Activated naive CD4-positive, alpha-beta T cell treated with anti-CD3 and anti-CD28 coated beads, Interleukin-2, amount 10 ng/mL, durations not matched to agents 7 days and 5 days (primary cell): Measurements from ENCODE around the gene SCGN.

Experiments
- CTCF ChIA-PET: fragments of 350-600 bp; sonication (Branson Sonifier 250); formaldehyde crosslinking; loops from one replicate; lab custom pipeline; 2021; ENCODE audit warnings: antibody characterized with exemption; lab: Charles Lee
- DNase-seq: peaks from one replicate; pipeline ENCODE4 v3.0.0-alpha.2; 2020
- H3K27ac Mint-ChIP-seq: one replicate; pipeline ENCODE4 v1.8.0; 2021; ENCODE audit warnings: mild to moderate bottlenecking, moderate library complexity, mixed read lengths
- H3K27me3 Mint-ChIP-seq: one replicate; pipeline ENCODE4 v1.8.0; 2021; ENCODE audit warnings: mild to moderate bottlenecking, mixed read lengths
- H3K36me3 Mint-ChIP-seq: one replicate; pipeline ENCODE4 v1.8.0; 2021; ENCODE audit warnings: mixed read lengths
- H3K4me1 Mint-ChIP-seq: one replicate; pipeline ENCODE4 v1.8.0; 2021; ENCODE audit warnings: mixed read lengths
- H3K4me3 Mint-ChIP-seq: one replicate; pipeline ENCODE4 v1.8.0; 2021; ENCODE audit warnings: mild to moderate bottlenecking, moderate library complexity, mixed read lengths
- H3K9me3 Mint-ChIP-seq: one replicate; pipeline ENCODE4 v1.8.0; 2021; ENCODE audit warnings: mixed read lengths

Gene SCGN

DNA sequence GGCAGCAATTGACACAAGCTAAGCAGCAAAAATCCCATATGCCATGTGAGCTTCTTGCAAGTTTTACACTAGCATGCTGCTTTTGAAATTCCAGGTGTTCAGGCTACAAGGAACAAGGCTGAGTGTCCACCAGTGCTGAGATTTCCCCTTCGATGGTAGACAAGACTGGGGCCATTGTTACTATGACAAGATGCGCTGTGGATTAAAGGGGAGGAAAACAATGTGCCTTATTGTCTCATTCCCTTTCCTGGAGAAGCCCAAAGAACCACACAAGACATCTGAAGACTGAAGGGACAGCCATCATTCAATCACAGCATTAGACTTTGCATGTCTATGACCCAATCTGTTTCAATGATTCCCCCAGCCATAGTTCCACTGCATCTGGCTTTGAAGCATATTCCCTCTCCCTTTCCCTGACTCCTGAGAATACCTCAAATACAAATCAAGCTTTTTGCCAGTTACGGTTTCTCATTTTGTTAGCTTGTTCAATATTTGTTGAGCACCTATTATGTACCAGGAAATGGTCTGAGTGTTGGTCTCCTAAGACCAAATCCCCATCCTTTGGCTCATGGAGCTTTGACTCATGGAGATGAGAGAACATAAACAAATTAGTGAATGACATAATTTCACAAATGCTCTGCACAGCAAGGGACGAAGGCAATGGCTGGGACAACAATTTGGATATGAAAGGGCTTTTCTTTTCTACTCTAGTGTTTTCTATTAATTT, 23.4 kb upstream of the SCGN start:
- Mint-ChIP-seq H3K4me1 (no peaks in the 10 kb centered on the region), H3K36me3 (no peaks in the 10 kb centered on the region), H3K27ac (no peak overlapping the region), H3K27me3 (peaks cover 28% of the 10 kb centered on the region), H3K9me3 (no peaks in the 10 kb centered on the region), H3K4me3 (no peak overlapping the region)
- CTCF ChIA-PET, result no interaction called here
- no peak for DNase-seq

DNA sequence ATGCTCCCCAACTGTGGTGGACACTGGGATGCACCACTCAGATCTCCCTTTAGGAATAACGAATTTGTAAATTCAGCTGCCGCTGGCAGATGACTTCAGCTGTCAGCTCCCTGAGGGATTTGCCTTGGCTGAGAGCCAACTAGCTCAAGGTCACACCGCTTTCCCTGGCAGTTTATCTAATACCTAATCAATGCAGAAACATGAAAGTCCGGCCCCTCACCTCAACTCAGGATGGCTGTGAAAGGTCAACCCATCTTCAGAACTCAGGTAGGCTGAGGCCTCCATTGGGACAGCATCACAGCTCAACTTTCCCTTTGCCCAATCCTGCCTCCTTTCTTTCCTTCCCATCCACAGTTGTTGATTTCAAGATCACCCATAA, 22.8 kb upstream of the SCGN start:
- DNase-seq, result no peak
- peaks cover 28% of the 10 kb centered on the region for H3K27me3 Mint-ChIP-seq
- no peaks in the 10 kb centered on the region for H3K4me1 Mint-ChIP-seq
- H3K9me3 Mint-ChIP-seq, result no peaks in the 10 kb centered on the region
- CTCF ChIA-PET, result no interaction called here
- no peaks in the 10 kb centered on the region for H3K36me3 Mint-ChIP-seq
- no peak overlapping the region for H3K4me3 Mint-ChIP-seq
- H3K27ac Mint-ChIP-seq, result no peak overlapping the region

DNA sequence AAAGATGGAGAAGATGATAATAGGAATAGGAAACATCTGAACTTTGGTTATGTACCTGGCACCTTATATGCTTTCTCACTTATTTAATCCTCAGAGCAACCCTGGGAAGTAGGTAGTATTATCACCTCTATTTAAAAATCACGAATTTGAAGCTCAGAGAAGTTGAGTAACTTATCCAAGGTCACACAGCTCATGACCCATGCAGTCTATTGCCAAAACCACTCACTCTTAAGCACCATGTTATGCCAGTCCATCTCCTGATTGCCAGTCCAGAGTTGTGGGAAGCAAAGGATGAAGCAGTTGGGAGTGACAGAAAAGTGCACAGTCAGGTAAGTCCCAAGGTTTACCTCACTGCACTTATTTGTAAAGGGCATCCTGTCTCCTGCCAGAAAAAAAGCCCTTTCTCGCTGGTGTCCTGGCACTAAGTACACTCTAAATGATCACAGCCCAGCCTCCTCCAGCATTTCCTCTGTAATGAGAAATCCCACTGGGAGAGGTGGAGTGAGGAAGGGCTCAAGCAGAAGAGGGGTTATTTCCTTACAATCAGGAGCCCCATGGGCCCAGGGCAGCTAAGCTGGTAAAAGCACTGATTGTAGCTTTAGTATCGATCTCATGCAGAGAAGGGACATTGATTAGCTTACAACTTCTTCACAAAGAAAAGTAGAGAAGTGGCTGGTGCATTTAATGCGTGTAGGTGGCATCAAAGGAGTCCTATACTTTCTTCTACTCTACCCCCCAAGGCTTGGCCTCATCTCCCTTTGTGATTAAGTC, 21.3 kb upstream of the SCGN start:
- no peak overlapping the region for H3K4me3 Mint-ChIP-seq
- DNase-seq, result no peak
- CTCF ChIA-PET, result no interaction called here
- H3K4me1 Mint-ChIP-seq, result no peaks in the 10 kb centered on the region
- no peak overlapping the region for H3K27ac Mint-ChIP-seq
- H3K36me3 Mint-ChIP-seq, result no peaks in the 10 kb centered on the region
- no peaks in the 10 kb centered on the region for H3K9me3 Mint-ChIP-seq
- H3K27me3 Mint-ChIP-seq, result peaks cover 29% of the 10 kb centered on the region

DNA sequence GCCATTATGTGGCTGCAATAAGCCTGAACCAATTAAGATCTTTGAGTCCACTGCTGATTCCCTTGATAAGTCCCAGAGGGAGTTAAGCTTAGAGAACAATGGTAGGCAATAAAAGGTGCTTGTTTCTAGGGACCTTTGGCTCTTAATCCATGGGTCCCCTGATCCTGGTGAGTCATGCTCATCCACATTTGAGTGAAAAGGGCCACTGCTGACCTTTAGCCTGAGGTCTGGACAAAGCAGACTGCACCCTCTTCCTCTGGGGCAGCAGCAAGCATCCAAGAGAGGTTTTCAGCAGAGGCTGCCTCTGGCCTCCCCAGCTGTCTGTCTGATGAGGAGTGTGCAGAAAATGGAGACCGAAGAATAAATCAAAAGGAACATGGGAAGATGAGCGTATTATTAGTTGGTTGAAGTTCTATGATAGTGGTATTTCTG, 16.1 kb upstream of the SCGN start:
- Mint-ChIP-seq H3K27ac (no peak overlapping the region), H3K27me3 (peaks cover 17% of the 10 kb centered on the region), H3K4me3 (no peak overlapping the region), H3K36me3 (no peaks in the 10 kb centered on the region), H3K9me3 (no peaks in the 10 kb centered on the region), H3K4me1 (no peaks in the 10 kb centered on the region)
- CTCF ChIA-PET, result interaction anchor here (1.2 kb wide), 1 partner anchor 85 kb away, joined by 3 read pairs; no protein-coding TSS in a partner anchor
- no peak for DNase-seq

DNA sequence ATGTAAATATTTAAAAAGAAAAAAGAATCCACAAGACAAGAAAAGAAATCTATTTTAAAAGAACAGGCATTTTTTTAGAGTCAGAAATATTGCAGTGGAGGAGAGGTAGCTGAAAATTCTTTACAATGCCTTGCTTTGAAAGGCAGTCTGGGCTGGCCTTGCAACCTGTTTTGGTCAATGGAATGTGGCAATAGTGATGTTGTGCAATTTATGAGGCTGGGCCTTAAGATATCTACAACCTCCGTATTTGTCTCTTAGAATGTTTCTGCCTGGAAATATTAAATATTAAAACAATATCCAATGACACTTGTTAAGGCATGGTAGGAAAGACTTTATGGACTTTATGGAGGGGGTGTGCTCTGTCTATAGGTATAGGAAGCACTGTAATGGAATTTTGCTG, 14.8 kb upstream of the SCGN start:
- Mint-ChIP-seq H3K27ac (no peak overlapping the region), H3K9me3 (no peaks in the 10 kb centered on the region), H3K36me3 (no peaks in the 10 kb centered on the region), H3K4me3 (no peak overlapping the region), H3K4me1 (no peaks in the 10 kb centered on the region), H3K27me3 (peaks cover 11% of the 10 kb centered on the region)
- DNase-seq, result no peak
- CTCF ChIA-PET, result no interaction called here

DNA sequence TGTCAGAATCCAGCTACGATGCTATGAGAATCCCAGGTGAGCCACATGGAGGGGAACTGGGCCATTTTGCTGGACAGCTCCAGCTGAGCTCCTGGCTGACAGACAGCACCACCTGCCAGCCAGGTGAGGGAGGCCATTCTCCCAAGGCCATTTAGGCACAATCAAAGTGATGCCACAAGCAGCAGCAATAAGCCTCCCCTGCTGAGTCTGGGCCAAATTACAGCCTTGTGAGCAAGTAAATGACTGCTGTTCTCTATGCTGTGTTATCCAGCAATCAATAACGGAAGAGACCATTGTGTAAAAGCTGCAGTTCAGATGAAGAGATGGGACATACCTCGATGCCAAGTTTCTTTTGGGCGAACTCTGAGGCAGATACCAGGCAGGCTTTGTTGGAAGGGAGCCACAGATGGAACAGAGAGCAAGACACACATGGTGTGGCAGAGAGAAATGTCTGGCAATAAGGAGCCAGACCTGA, 14.0 kb upstream of the SCGN start:
- H3K4me3 Mint-ChIP-seq, result no peak overlapping the region
- H3K4me1 Mint-ChIP-seq, result no peaks in the 10 kb centered on the region
- H3K27ac Mint-ChIP-seq, result no peak overlapping the region
- no peaks in the 10 kb centered on the region for H3K9me3 Mint-ChIP-seq
- CTCF ChIA-PET, result no interaction called here
- peaks cover 11% of the 10 kb centered on the region for H3K27me3 Mint-ChIP-seq
- H3K36me3 Mint-ChIP-seq, result no peaks in the 10 kb centered on the region
- DNase-seq, result no peak

- DNase-seq, result no peak
- Mint-ChIP-seq H3K27ac (no peak overlapping the region), H3K4me3 (no peak overlapping the region), H3K27me3 (peaks cover 21% of the 10 kb centered on the region), H3K9me3 (no peaks in the 10 kb centered on the region), H3K36me3 (no peaks in the 10 kb centered on the region), H3K4me1 (no peaks in the 10 kb centered on the region)
- CTCF ChIA-PET, result no interaction called here
Observed at GRCh38 chr6:25639653-25640052, 12.4 kb upstream of the SCGN start.

DNA sequence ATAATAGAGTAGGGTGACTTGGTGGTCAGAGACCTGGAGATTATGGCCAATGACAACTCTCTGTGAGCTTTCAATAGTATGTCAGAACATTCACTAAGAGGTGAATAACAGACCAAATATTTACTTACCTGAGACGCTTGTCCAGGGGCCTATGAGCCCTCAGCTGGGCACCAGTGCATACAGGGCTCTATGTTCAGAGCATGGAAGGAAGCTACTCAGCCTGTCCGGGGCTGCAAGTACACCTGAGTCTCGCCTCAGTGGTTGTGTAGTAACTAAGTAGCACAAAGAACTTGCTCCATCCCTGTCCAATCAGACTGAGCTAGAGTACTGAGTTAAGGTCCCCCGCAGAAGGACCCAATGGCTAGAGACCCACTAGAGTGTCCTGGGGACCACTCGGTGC, 11.6 kb upstream of the SCGN start:
- Mint-ChIP-seq H3K4me3 (no peak overlapping the region), H3K27me3 (peaks cover 18% of the 10 kb centered on the region), H3K36me3 (no peaks in the 10 kb centered on the region), H3K4me1 (no peaks in the 10 kb centered on the region), H3K9me3 (no peaks in the 10 kb centered on the region), H3K27ac (no peak overlapping the region)
- CTCF ChIA-PET, result no interaction called here
- DNase-seq, result no peak

DNA sequence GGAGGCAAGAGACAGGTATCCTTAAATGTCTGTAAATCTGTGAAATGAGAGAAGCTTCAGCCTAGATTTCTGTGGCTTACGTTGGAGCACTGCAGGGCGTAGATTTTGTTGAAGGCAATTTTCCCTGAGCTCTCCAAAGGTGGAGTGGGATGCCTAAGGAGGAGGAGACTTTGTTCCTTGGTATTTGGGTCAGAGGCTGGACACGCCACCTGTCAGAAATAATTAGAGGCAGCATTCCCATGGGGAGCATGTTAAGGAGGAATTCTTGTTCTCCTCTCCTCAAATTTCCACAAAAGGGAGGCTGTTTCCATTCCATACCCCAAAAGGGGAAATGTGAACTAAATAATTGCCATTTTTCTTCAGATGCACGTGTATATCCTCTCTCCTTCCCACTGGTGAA, 11.1 kb upstream of the SCGN start:
- Mint-ChIP-seq H3K27ac (no peak overlapping the region), H3K27me3 (peaks cover 20% of the 10 kb centered on the region), H3K4me1 (no peaks in the 10 kb centered on the region), H3K4me3 (no peak overlapping the region), H3K9me3 (no peaks in the 10 kb centered on the region), H3K36me3 (no peaks in the 10 kb centered on the region)
- DNase-seq, result no peak
- CTCF ChIA-PET, result no interaction called here

DNA sequence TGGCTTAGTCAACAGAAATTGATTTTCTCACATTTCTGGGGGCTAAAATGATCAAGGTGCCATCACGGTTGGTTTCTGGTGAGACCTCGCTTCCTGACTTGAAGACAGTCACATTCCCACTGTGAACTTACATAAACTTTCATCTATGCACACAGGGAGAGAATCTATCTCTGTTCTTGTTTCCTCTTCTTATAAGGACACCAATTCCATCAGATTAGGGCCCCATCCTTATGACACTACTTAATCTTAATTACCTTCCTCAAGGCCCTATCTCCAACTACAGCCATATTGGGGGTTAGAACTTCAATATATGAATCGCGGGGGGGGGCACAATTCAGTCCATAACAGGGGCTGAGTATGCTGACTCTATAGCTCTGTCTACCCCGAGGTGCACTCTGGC, 10.6 kb upstream of the SCGN start:
- no peaks in the 10 kb centered on the region for H3K4me1 Mint-ChIP-seq
- H3K27me3 Mint-ChIP-seq, result peaks cover 25% of the 10 kb centered on the region
- no peak overlapping the region for H3K4me3 Mint-ChIP-seq
- H3K27ac Mint-ChIP-seq, result no peak overlapping the region
- no peak for DNase-seq
- H3K9me3 Mint-ChIP-seq, result no peaks in the 10 kb centered on the region
- CTCF ChIA-PET, result no interaction called here
- no peaks in the 10 kb centered on the region for H3K36me3 Mint-ChIP-seq

DNA sequence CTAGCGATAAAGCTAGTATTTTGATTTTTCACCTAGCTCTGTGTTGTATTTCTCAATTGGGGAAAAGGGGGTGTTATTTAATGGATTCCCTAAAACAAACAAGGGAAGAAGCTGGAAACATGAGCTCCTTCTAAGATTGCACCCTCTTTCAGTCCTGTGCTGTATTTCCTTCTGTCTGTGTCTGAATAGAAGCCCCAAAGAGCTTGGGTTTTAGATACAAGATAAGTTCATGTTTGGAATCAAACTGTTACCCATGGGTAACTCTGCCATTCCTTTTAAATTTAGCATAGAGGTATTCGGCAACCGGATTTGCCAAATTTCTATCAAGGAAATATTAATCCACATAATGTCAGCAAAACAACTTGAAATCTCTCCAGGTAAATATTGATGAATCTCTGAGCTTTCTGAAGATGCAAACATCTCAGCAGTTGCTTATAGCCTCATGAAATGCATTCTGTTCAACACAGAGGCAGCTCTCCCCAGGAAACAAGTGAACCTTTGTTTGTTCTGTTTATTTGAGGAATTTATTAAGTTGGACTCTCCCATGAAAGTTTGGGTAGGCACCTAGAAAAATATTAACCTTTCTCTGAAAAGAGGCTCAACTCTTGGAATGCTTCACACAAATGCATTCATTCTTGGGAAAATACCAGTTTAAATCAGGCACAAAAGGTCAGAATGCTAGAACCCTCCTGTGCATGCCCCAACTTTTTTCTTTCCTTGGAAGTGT, 9.9 kb upstream of the SCGN start:
- H3K27ac Mint-ChIP-seq, result no peak overlapping the region
- H3K27me3 Mint-ChIP-seq, result peaks cover 26% of the 10 kb centered on the region

GRCh38 chr6:25642667-25643328, 9.2 kb upstream of the SCGN start:
- Mint-ChIP-seq H3K36me3 (no peaks in the 10 kb centered on the region), H3K27ac (no peak overlapping the region), H3K4me1 (no peaks in the 10 kb centered on the region), H3K9me3 (no peaks in the 10 kb centered on the region), H3K27me3 (peaks cover 26% of the 10 kb centered on the region), H3K4me3 (no peak overlapping the region)
- DNase-seq, result no peak
- CTCF ChIA-PET, result no interaction called here

More for the DNA sequence above, 9.9 kb upstream of the SCGN start:
- CTCF ChIA-PET, result no interaction called here
- no peaks in the 10 kb centered on the region for H3K4me1 Mint-ChIP-seq
- no peaks in the 10 kb centered on the region for H3K9me3 Mint-ChIP-seq
- DNase-seq, result no peak
- no peak overlapping the region for H3K4me3 Mint-ChIP-seq
- no peaks in the 10 kb centered on the region for H3K36me3 Mint-ChIP-seq

DNA sequence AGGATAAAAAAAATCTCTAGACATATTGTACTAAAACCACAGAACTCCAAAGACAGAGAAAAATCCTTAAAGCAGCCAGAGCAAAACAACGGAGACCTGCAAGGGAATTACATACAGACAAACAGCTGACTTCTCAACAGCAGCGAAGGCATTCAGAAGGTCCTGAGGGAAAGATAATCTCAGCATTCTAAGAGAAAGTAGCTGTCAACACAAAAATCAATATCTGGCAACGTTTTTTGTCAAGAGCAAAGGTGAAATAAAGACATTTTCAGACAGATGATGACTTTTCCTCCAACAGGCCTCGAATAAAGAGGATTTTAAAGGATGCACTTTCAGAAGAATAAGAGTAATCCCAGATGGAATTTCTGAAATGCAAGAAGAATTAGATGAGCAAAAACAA, 6.1 kb upstream of the SCGN start:
- H3K4me3 Mint-ChIP-seq, result no peak overlapping the region
- peaks cover 21% of the 10 kb centered on the region for H3K27me3 Mint-ChIP-seq
- H3K27ac Mint-ChIP-seq, result no peak overlapping the region
- no peaks in the 10 kb centered on the region for H3K9me3 Mint-ChIP-seq
- no peak for DNase-seq
- H3K4me1 Mint-ChIP-seq, result no peaks in the 10 kb centered on the region
- CTCF ChIA-PET, result no interaction called here
- no peaks in the 10 kb centered on the region for H3K36me3 Mint-ChIP-seq

DNA sequence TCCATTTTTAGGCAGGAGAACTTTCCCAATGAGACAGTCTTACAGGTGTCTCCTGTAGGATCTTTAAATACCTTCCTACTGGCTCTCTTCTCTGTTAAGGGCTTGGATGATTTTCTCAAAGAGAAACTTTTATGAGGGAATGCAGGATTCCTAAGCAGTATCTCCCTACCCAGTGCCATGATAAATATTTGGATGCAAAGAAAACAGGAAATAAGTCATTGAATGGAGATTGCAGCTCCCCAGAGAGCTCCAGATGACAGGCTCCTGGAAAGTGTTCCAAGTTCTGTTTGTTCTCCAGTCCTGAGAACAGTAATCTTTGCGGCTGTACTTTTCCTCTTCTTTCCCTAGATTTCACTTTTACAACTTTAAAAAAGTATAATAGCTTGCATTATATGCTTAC, 2.4 kb upstream of the SCGN start:
- CTCF ChIA-PET, result interaction anchor here (0.7 to 1.1 kb wide), 2 partner anchors 384 to 451 kb away, joined by 3 read pairs; no protein-coding TSS in a partner anchor
- Mint-ChIP-seq H3K9me3 (no peaks in the 10 kb centered on the region), H3K27ac (no peak overlapping the region), H3K36me3 (no peaks in the 10 kb centered on the region), H3K4me1 (no peaks in the 10 kb centered on the region), H3K27me3 (peaks cover 26% of the 10 kb centered on the region), H3K4me3 (no peak overlapping the region)
- DNase-seq, result no peak
